ENCODE measurements around the gene TBX15.

Gene TBX15

DNA sequence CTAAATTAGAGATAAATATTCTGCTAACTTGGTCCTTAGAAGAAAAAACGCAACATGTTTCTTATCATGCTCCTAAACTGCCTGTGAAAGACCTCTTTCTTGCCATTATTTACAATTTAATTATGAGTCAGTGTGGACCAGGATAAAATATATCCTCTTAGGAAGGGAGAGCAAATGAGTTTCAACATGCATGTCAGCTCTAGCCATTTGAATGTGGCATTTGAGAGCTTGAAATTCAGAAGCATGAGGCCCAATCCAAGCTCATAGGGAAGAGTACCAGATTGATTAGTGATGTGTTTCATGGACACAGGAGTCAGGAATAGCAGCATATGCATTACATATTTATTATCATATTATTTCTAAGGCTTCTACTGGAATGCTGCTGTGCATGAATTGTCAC lies 39.3 kb downstream of the TBX15 start:
- no peak for DNase-seq (ENCODE audit: extremely low read depth, low read depth)

DNA sequence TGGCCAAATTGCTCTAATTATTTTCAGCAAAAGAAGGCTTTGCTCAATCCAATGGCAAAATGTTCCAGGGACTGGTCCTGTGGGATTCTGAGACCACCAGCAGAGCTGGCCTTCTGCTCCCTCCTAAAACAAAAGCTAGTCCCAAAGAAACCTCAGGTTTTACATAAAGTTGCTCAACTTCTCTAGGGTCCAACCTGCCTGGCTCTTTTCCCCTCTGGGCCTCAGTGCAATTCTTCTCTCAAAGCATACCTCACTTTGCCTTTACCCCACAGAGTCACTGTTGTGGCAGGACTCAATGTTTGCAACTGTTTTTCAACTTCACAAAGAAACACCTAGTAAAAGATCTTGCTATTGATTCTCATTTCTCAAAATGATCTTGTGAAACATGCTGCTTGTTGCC lies 39.8 kb downstream of the TBX15 start:
- DNase-seq (ENCODE audit: extremely low read depth, low read depth) = no peak
- TF ChIP-seq, protein P1, sequence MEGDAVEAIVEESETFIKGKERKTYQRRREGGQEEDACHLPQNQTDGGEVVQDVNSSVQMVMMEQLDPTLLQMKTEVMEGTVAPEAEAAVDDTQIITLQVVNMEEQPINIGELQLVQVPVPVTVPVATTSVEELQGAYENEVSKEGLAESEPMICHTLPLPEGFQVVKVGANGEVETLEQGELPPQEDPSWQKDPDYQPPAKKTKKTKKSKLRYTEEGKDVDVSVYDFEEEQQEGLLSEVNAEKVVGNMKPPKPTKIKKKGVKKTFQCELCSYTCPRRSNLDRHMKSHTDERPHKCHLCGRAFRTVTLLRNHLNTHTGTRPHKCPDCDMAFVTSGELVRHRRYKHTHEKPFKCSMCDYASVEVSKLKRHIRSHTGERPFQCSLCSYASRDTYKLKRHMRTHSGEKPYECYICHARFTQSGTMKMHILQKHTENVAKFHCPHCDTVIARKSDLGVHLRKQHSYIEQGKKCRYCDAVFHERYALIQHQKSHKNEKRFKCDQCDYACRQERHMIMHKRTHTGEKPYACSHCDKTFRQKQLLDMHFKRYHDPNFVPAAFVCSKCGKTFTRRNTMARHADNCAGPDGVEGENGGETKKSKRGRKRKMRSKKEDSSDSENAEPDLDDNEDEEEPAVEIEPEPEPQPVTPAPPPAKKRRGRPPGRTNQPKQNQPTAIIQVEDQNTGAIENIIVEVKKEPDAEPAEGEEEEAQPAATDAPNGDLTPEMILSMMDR (IDR thresholded peaks at IDR 0.05; ENCODE audit: low read depth, low read length, missing control alignments) = no peak
- no peak overlapping the region for H3K4me3 ChIP-seq (replicated peaks; ENCODE audit: low read depth, low read length)

More for the DNA sequence above, 39.3 kb downstream of the TBX15 start:
- TF ChIP-seq, protein P1 (IDR thresholded peaks at IDR 0.05; ENCODE audit: low read depth, low read length, missing control alignments) = no peak
- no peak overlapping the region for H3K4me3 ChIP-seq (replicated peaks; ENCODE audit: low read depth, low read length)

DNA sequence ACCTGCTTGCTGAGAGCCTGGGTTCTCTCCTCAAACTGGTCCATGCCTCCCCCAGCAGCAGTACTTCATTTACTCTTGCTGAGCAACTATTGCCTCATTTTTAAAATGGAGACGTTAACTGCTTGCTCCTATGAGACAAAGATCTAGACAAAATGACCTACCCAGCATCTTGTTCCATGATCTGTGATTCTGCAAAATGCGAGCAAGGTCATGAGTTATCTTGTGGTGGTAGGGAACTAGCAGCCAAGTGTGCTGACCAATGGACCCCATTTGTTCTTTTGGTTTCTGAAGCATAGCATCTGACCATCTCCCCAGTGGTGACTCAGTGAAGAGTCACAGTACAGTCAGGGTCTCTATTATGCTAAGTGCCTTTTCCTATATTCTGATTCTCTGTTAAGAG lies 40.4 kb downstream of the TBX15 start:
- TF ChIP-seq, protein P1 (IDR thresholded peaks at IDR 0.05; ENCODE audit: low read depth, low read length, missing control alignments) = no peak
- DNase-seq (ENCODE audit: extremely low read depth, low read depth) = no peak
- no peak overlapping the region for H3K4me3 ChIP-seq (replicated peaks; ENCODE audit: low read depth, low read length)

DNA sequence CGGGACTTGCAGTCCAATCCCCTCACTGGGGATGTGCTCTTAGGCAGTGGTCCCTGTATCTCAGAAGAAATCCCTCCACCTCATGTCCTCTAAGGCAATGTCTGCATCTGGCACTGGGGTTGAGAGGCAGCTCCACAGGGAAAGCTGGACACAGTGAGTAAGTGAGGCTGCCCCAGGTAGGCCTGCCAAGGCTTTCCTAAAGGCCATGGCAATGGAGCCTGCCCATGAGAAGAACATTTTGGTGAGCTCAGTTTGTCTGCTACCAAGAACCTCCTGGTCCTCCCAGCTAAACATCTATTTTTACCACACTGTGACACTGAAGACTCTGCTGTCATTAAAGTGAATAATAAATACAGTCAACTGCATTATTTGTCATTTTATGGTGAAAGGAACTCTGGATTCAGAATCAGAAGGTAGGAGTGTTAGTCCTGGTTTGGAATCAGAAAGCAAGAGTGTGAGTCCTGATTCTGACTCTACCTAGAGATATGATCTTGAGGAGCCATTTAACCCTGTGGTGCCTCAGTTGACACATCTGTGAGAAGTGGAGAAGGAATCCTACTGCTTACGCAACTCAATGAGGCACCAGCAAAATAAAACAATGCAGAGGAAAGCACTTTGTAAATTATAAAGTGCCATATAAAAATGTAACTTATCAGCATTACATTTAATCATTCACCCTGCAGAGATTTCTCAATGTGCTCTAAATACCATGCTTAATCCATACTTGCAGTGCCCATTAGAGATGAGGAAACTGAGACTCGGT lies 41.0 kb downstream of the TBX15 start:
- DNase-seq (ENCODE audit: extremely low read depth, low read depth) = no peak
- TF ChIP-seq, protein P1 (IDR thresholded peaks at IDR 0.05; ENCODE audit: low read depth, low read length, missing control alignments) = no peak
- no peak overlapping the region for H3K4me3 ChIP-seq (replicated peaks; ENCODE audit: low read depth, low read length)

DNA sequence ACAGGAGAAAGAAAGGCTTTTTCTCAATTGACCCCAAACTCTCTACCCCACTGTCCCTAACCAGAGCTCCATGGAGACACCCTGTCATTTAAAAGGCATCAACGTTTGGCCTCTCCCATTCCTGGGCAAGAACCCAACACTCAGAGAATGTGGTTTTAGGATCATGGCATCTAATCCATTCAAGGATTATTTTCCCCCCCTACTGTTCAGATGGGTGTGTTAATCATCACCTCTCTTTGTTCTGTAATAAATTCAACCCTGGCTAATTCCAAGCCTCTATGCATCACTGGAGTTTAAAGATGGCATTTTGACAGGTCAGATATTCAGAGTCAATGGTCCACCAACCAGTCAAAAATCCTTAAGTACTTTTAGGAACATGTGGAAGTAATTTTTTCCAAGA lies 42.7 kb downstream of the TBX15 start:
- DNase-seq (ENCODE audit: extremely low read depth, low read depth) = no peak
- TF ChIP-seq, protein P1 (IDR thresholded peaks at IDR 0.05; ENCODE audit: low read depth, low read length, missing control alignments) = no peak
- H3K4me3 ChIP-seq (replicated peaks; ENCODE audit: low read depth, low read length) = no peak overlapping the region

DNA sequence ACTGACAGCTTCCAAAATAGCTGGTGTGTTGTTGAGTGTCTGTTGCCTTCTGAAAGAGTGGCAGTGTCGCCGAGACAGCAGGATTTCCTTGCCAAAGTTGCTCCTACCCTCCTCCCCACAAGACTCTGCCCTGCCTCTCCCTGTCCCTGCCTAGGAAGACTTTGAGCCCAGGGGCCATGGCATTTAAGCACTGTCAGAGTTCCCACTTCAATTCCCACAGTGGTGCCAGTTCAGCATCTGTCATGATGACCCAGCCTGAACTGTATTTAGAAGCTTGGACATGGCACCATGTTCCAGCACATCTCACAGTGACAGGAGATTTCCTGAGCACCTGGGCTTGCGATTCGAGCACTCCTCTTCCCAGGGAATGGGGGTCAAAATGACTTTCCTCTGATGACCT lies 43.6 kb downstream of the TBX15 start:
- TF ChIP-seq, protein P1 (IDR thresholded peaks at IDR 0.05; ENCODE audit: low read depth, low read length, missing control alignments) = no peak
- DNase-seq (ENCODE audit: extremely low read depth, low read depth) = no peak

DNA sequence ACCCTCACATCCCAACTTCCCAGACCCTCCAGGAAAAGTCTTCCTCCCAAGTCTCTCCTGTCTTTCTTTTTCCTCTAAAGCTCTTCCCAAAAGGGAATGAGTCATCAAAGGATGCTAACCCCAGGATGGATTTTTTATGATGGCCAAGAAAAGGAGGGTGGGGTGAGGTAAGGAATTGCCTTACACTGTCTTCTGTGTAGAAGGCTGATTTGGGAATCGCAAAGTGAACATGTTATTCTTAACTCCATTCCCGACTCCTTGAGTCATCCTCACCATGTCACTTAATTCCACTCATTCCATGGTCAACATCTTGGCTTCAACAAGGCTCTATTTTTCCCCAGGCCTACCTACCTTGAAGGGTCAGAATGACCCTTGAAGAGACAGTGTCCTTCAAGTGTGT lies 44.0 kb downstream of the TBX15 start:
- no peak for DNase-seq (ENCODE audit: extremely low read depth, low read depth)
- TF ChIP-seq, protein P1 (IDR thresholded peaks at IDR 0.05; ENCODE audit: low read depth, low read length, missing control alignments) = no peak

More for the DNA sequence above, 43.6 kb downstream of the TBX15 start:
- no peak overlapping the region for H3K4me3 ChIP-seq (replicated peaks; ENCODE audit: low read depth, low read length)

More for the DNA sequence above, 44.0 kb downstream of the TBX15 start:
- no peak overlapping the region for H3K4me3 ChIP-seq (replicated peaks; ENCODE audit: low read depth, low read length)

Measured in HFF-Myc (cell line).